Glutamatergic neuron (in vitro differentiated cells): ENCODE results near the gene GALNT6. TPM values are rescaled to one million over a fixed set of nuclear protein-coding genes. Genes with fewer than 3 reads are reported as not detected.

Source experiments
- DNase-seq: peaks from one replicate; pipeline ENCODE4 v3.0.0; 2022
- H3K27ac Mint-ChIP-seq: one replicate; pipeline ENCODE4 v1.8.0; 2020; ENCODE audit warnings: mild to moderate bottlenecking, mixed read lengths, inconsistent platforms; ENCODE audit not compliant: unreplicated experiment
- H3K27me3 Mint-ChIP-seq: one replicate; pipeline ENCODE4 v1.8.0; 2020; ENCODE audit warnings: mild to moderate bottlenecking, moderate library complexity, mixed read lengths, inconsistent platforms; ENCODE audit not compliant: unreplicated experiment
- H3K36me3 Mint-ChIP-seq: one replicate; pipeline ENCODE4 v1.8.0; 2020; ENCODE audit warnings: mild to moderate bottlenecking, mixed read lengths, inconsistent platforms; ENCODE audit not compliant: unreplicated experiment
- H3K4me1 Mint-ChIP-seq: one replicate; pipeline ENCODE4 v1.8.0; 2020; ENCODE audit warnings: mild to moderate bottlenecking, low read depth, mixed read lengths, inconsistent platforms; ENCODE audit not compliant: unreplicated experiment
- H3K4me3 Mint-ChIP-seq: one replicate; pipeline ENCODE4 v1.8.0; 2020; ENCODE audit warnings: mild to moderate bottlenecking, mixed read lengths, inconsistent platforms; ENCODE audit not compliant: unreplicated experiment
- H3K9me3 Mint-ChIP-seq: one replicate; pipeline ENCODE4 v1.8.0; 2020; ENCODE audit warnings: mild to moderate bottlenecking, moderate library complexity, mixed read lengths, inconsistent platforms; ENCODE audit not compliant: unreplicated experiment
- CTCF ChIP-seq: fragments of 200-600 bp; sonication (generic); IDR thresholded peaks from one replicate; pipeline ENCODE4 v1.5.0; 2021; ENCODE audit not compliant: partially characterized antibody, unreplicated experiment
- total RNA-seq: library from RNA; stranded (reverse); fragmentation: NEBNext Ultra II Directional; extraction: Animal tissue kit (Norgen Biotek cat#: 25700); gene quantifications from one replicate; pipeline ENCODE4 v1.2.1, GENCODE V29; 2021; ENCODE audit not compliant: unreplicated experiment

GALNT6 gene
- total RNA-seq, 1 donor from 2014 or later = 0.39 TPM

- Mint-ChIP-seq H3K27me3 (no peaks in the 10 kb centered on the region), H3K4me3 (no peak overlapping the region), H3K36me3 (no peaks in the 10 kb centered on the region), H3K4me1 (no peaks in the 10 kb centered on the region), H3K27ac (no peak overlapping the region), H3K9me3 (no peaks in the 10 kb centered on the region)
- no peak for DNase-seq
- no peak for TF ChIP-seq CTCF
Measured at GRCh38 chr12:51360315-51360714, 30.9 kb downstream of the GALNT6 start.

- no peak for DNase-seq
- Mint-ChIP-seq H3K27me3 (no peaks in the 10 kb centered on the region), H3K4me1 (no peaks in the 10 kb centered on the region), H3K4me3 (no peak overlapping the region), H3K36me3 (no peaks in the 10 kb centered on the region), H3K9me3 (no peaks in the 10 kb centered on the region), H3K27ac (no peak overlapping the region)
- no peak for TF ChIP-seq CTCF
Measured at GRCh38 chr12:51359851-51360250, 31.4 kb downstream of the GALNT6 start.

- H3K27me3 Mint-ChIP-seq = peaks cover 2% of the 10 kb centered on the region
- no peak overlapping the region for H3K27ac Mint-ChIP-seq
- TF ChIP-seq CTCF = no peak
- H3K4me1 Mint-ChIP-seq = no peaks in the 10 kb centered on the region
- no peak for DNase-seq
- H3K4me3 Mint-ChIP-seq = no peak overlapping the region
- H3K36me3 Mint-ChIP-seq = no peaks in the 10 kb centered on the region
- H3K9me3 Mint-ChIP-seq = no peaks in the 10 kb centered on the region
Measured at GRCh38 chr12:51358496-51358895, 32.7 kb downstream of the GALNT6 start.

GRCh38 chr12:51357374-51358047 is 33.7 kb downstream of the GALNT6 start:
- H3K9me3 Mint-ChIP-seq = no peaks in the 10 kb centered on the region
- H3K27ac Mint-ChIP-seq = no peak overlapping the region

More at GRCh38 chr12:51357374-51358047, 33.7 kb downstream of the GALNT6 start:
- DNase-seq = no peak
- no peak overlapping the region for H3K4me3 Mint-ChIP-seq
- no peaks in the 10 kb centered on the region for H3K36me3 Mint-ChIP-seq
- H3K4me1 Mint-ChIP-seq = no peaks in the 10 kb centered on the region
- H3K27me3 Mint-ChIP-seq = peaks cover 2% of the 10 kb centered on the region
- no peak for TF ChIP-seq CTCF
